GM19023 (cell line): ENCODE data around the gene ELFN1.
"Not testable (repeated sequence)": the region's sequence is repeated elsewhere in the genome, so short reads cannot be mapped to it uniquely, and the experiment has no call there.

ENCODE experiments used
- ATAC-seq: cut with Tn5 transposase; IDR thresholded peaks from one replicate; pipeline ENCODE4 v1.9.1; 2021; ENCODE audit warnings: mild to moderate bottlenecking, moderate library complexity; ENCODE audit not compliant: unreplicated experiment

ELFN1 gene

GRCh38 chr7:1750541-1751021 lies 80.5 kb downstream of the ELFN1 start:
- ATAC-seq, result no peak

- ATAC-seq, result no peak
Measured at GRCh38 chr7:1752111-1752510, 82.0 kb downstream of the ELFN1 start.

- ATAC-seq, result no peak
Measured at GRCh38 chr7:1752771-1753563, 82.9 kb downstream of the ELFN1 start.

- ATAC-seq, result no peak
Measured at GRCh38 chr7:1753564-1753867, 83.4 kb downstream of the ELFN1 start.

- no peak for ATAC-seq
Measured at GRCh38 chr7:1754345-1754908, 84.3 kb downstream of the ELFN1 start.

GRCh38 chr7:1755783-1756625 lies 85.9 kb downstream of the ELFN1 start:
- ATAC-seq, result no peak

- ATAC-seq, result no peak
Measured at GRCh38 chr7:1757601-1758000, 87.5 kb downstream of the ELFN1 start.

- no peak for ATAC-seq
Measured at GRCh38 chr7:1758028-1758858, 88.2 kb downstream of the ELFN1 start.

- ATAC-seq, result no peak
Measured at GRCh38 chr7:1758859-1759521, 88.9 kb downstream of the ELFN1 start.

- no peak for ATAC-seq
Measured at GRCh38 chr7:1761097-1761496, 91.0 kb downstream of the ELFN1 start.

GRCh38 chr7:1761774-1762173 lies 91.7 kb downstream of the ELFN1 start:
- ATAC-seq, result no peak

GRCh38 chr7:1762238-1762945 lies 92.3 kb downstream of the ELFN1 start:
- ATAC-seq, result no peak

- no peak for ATAC-seq
Measured at GRCh38 chr7:1763033-1763432, 93.0 kb downstream of the ELFN1 start.

- not testable (repeated sequence) for ATAC-seq
Measured at GRCh38 chr7:1763911-1764310, 93.8 kb downstream of the ELFN1 start.

- ATAC-seq, result no peak
Measured at GRCh38 chr7:1765336-1765735, 95.3 kb downstream of the ELFN1 start.

- ATAC-seq, result no peak
Measured at GRCh38 chr7:1767524-1767923, 97.4 kb downstream of the ELFN1 start.

- no peak for ATAC-seq
Measured at GRCh38 chr7:1768832-1769231, 98.8 kb downstream of the ELFN1 start.

GRCh38 chr7:1769286-1770200 lies 99.5 kb downstream of the ELFN1 start:
- ATAC-seq, result no peak

GRCh38 chr7:1770331-1770730 lies 100.3 kb downstream of the ELFN1 start:
- ATAC-seq, result no peak
